Bronchial epithelial cell (primary cell): ENCODE measurements around the gene PCARE. TPM values are rescaled to one million over a fixed set of nuclear protein-coding genes. Genes with fewer than 3 reads are reported as not detected.

Experiments used
- DNase-seq: peaks from one replicate; pipeline ENCODE4 v3.0.0-alpha.2; 2010; ENCODE audit warnings: low read depth
- FAIRE-seq: peaks from 2 replicates; lab custom pipeline; 2011; peaks lifted over from hg19 to GRCh38; lab: Jason Lieb, UNC
- H3K27me3 ChIP-seq: 2 replicates; pipeline ENCODE4 v1.5.1; 2011; ENCODE audit warnings: low read length; ENCODE audit not compliant: control insufficient read depth, insufficient read depth
- H3K36me3 ChIP-seq: 2 replicates; pipeline ENCODE4 v1.5.1; 2011; ENCODE audit warnings: low read length; ENCODE audit not compliant: control insufficient read depth, insufficient read depth
- H3K4me3 ChIP-seq: 2 replicates; pipeline ENCODE4 v1.5.1; 2011; ENCODE audit warnings: mild to moderate bottlenecking, low read depth, low read length, control low read depth
- total RNA-seq: library from RNA; depleted of rRNA; stranded (reverse); fragments of >200 nt; gene quantifications from 2 replicates; pipeline ENCODE4 v1.2.1, GENCODE V29; 2014
- TF ChIP-seq, protein P1 (sequence below): IDR thresholded peaks from 2 replicates; pipeline ENCODE4 v1.5.1; 2011; ENCODE audit warnings: mild to moderate bottlenecking, moderate library complexity, low read length, control low read depth, inconsistent platforms; ENCODE audit not compliant: insufficient read depth, severe bottlenecking

The PCARE gene
- total RNA-seq, 1 donor from 2014 or later = not detected

DNA sequence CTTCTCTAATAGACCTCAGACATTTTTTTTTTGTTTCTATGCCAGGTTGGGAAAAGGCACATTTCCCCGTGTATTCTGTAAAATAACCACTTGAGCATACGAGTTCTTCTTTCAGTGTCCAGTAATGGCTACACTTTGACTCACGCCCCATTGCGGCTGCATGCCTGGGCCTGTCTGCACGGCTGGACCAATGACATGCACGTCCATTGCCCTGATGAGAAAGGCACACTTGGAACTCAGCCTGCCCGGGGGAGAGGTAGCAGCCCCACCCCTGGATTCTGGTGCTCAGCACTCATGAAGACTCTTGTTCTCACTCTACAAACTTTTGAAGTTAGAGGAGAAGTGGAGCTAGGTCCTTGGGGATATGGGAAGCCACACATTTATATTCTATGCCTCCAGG, 5.8 kb downstream of the PCARE start:
- FAIRE-seq (peak; percentile 90), DNase-seq (peak; percentile 93)
- no peaks in the 10 kb centered on the region for H3K36me3 ChIP-seq
- no peak overlapping the region for H3K4me3 ChIP-seq
- H3K27me3 ChIP-seq = no peaks in the 10 kb centered on the region
- TF ChIP-seq, protein P1, sequence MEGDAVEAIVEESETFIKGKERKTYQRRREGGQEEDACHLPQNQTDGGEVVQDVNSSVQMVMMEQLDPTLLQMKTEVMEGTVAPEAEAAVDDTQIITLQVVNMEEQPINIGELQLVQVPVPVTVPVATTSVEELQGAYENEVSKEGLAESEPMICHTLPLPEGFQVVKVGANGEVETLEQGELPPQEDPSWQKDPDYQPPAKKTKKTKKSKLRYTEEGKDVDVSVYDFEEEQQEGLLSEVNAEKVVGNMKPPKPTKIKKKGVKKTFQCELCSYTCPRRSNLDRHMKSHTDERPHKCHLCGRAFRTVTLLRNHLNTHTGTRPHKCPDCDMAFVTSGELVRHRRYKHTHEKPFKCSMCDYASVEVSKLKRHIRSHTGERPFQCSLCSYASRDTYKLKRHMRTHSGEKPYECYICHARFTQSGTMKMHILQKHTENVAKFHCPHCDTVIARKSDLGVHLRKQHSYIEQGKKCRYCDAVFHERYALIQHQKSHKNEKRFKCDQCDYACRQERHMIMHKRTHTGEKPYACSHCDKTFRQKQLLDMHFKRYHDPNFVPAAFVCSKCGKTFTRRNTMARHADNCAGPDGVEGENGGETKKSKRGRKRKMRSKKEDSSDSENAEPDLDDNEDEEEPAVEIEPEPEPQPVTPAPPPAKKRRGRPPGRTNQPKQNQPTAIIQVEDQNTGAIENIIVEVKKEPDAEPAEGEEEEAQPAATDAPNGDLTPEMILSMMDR = no peak

DNA sequence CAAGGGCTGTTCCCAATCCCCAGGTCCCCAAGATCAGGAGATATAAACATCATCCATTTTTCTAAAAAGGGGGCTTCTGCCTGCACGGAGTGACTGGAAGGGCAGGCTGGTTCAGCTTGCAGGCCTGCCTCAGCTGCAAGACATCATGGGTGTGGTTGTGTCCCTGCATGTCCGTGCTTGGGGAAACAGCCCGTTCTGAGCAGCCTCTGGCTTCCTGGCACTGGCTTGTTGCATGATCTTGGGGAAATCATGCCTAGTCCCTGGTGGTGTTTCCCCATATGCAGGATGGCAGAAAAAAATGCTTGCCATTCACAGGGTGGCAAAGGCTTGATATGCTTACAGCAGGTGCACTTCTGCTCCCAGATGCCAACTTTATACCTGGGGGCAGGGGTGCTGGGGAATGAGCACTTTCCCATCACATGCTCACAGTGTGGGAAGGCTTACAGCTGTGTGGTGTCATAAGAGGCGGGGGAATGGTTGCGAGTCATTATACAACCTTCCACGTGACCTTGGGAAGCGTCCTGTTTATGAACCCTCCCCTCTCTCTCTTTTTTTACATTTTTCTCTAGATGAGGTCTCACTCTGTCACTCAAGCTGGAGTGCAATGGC, 7.2 kb downstream of the PCARE start:
- Histone ChIP-seq H3K36me3 (no peaks in the 10 kb centered on the region), H3K4me3 (no peak overlapping the region), H3K27me3 (no peaks in the 10 kb centered on the region)
- DNase-seq (peak; percentile 95), FAIRE-seq (peak; percentile 99)
- TF ChIP-seq, protein P1 = no peak

DNA sequence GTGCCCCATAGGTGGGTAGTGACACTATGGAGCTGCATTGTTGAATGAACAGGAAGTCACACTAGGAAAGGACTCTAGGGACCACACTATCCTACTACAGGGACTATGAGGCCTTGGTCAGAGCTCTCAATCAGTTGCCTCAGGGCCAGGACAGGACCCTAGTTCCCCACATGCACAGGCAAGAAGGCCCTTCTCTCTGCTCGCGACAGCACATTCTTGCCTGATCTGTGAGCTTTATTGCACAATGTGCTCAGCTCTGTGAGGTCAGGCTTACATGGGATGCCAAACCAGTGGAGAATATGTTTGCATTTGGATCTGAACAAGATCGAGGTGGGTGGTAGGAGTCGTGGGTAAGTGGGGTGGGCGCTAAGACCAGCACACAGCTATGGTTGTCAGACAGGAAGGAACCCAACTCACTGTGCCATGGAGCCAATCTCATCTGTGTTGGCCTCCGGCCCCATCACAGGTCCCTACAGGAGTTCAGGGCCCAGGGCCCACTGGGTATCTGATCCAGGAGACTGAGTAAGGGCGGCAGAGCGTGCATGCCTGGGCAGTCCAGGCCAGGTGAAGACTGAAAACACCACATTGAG, 8.0 kb downstream of the PCARE start:
- Histone ChIP-seq H3K36me3 (no peaks in the 10 kb centered on the region), H3K27me3 (no peaks in the 10 kb centered on the region), H3K4me3 (no peak overlapping the region)
- DNase-seq (peak; percentile 94), FAIRE-seq (peak; percentile 99)
- TF ChIP-seq, protein P1 = no peak

DNA sequence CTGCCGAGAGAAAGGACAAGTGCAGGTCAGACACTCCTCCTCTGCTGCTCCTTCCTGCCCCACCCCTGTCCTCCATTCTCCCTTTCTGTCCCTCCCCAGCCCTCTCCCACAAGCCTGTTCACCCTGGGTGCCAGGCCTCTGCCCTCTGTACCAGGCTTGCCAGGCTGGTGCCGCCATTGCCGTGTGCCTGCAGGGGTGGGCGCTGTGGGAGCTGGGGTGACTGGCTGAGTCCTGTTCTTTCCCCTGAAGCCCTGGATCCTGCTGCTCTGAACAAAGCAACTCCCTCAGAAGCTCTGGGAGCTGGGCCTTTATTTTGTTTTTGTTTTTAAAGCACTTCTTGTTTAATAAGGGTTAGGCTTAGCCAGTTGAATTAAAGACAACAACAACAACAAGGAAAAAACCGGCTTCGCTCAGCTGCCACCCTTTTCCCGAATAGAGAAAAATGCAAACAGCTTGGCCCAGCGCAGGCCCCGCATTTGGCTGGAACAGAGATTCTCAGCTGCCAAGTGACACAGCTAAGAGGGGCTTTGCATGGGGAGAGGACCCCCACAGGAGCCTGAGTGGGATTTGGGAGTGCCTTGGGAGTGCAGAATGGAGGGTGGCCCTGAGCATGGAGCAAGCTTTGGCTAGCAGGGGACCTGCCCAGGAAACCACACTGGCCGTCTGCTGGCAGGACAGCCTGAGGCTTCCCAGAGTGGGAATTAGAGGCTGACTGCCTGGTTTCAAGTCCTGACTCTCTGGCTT, 9.1 kb downstream of the PCARE start:
- Histone ChIP-seq H3K27me3 (no peaks in the 10 kb centered on the region), H3K4me3 (no peak overlapping the region), H3K36me3 (no peaks in the 10 kb centered on the region)
- TF ChIP-seq, protein P1 = no peak
- DNase-seq (peak; percentile 39), FAIRE-seq (no peak)

DNA sequence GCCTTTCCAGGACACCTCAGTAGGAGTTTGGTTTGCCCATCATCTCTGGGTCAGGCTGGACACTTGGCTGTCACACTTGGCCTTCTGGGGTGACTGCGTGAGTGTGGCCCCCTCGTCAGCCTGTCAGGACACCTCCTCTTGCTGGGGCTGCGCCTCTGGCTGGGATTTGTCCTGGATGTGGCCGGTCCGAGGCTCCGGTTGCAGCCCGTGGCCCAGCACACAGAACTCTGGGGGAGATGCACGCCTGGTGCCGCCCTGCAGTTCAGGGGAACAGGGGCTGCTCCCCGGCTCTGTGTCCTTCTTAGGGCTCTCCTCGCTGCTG, 9.6 kb downstream of the PCARE start:
- FAIRE-seq (no peak), DNase-seq (no peak)
- TF ChIP-seq, protein P1 = no peak
- H3K36me3 ChIP-seq = no peaks in the 10 kb centered on the region
- no peak overlapping the region for H3K4me3 ChIP-seq
- no peaks in the 10 kb centered on the region for H3K27me3 ChIP-seq
